Psoas muscle (tissue), 8 donors: ENCODE results near the gene CRACR2B. TPM values are rescaled to one million over a fixed set of nuclear protein-coding genes. Genes with fewer than 3 reads are reported as not detected.
A peak's percentile ranks its signal among the peaks of the same experiment; 100 is the strongest.

ENCODE experiments used
- ATAC-seq, 4 donors: fragments of 200-7000 bp; cut with Tn5 transposase; one replicate each; pipeline ENCODE4 v1.9.1; 2020; ENCODE audit warnings: moderate library complexity in 3 of 4, mild to moderate bottlenecking in 2 of 4
- DNase-seq, 2 donors: peaks; one replicate each; pipeline ENCODE4 v3.0.0-alpha.2; 2020
- H3K27ac ChIP-seq: fragments of 200-600 bp; one replicate; pipeline ENCODE4 v1.8.0; 2022
- H3K27me3 ChIP-seq, 3 donors: fragments of 200-600 bp in 1 of 3; one replicate each; pipeline versions ENCODE4 v1.6.1 to v1.8.0; 2013 to 2022; ENCODE audit warnings: low read length in 2 of 3, mild to moderate bottlenecking in 2 of 3, moderate library complexity in 1 of 3; ENCODE audit not compliant: insufficient read depth in 3 of 3
- H3K36me3 ChIP-seq, 2 donors: fragments of 200-600 bp in 1 of 2; one replicate each; pipeline versions ENCODE4 v1.6.1 to v1.8.0; 2013 to 2022; ENCODE audit warnings: low read depth in 1 of 2, mild to moderate bottlenecking in 1 of 2, moderate library complexity in 1 of 2; ENCODE audit not compliant: insufficient read depth in 1 of 2
- H3K4me1 ChIP-seq: fragments of 200-600 bp; one replicate; pipeline ENCODE4 v1.8.0; 2022
- H3K4me3 ChIP-seq: fragments of 200-600 bp; one replicate; pipeline ENCODE4 v1.8.0; 2022; ENCODE audit warnings: mild to moderate bottlenecking
- H3K9me3 ChIP-seq: fragments of 200-600 bp; one replicate; pipeline ENCODE4 v1.8.0; 2022
- CTCF ChIP-seq: fragments of 200-600 bp; IDR thresholded peaks from one replicate; pipeline ENCODE4 v1.8.0; 2022; ENCODE audit warnings: antibody characterized with exemption
- WGBS, 3 donors: extraction: QIAGEN DNeasy Blood & Tissue Kit; methylation state at CpG; one replicate each; pipeline versions ENCODE4 v1.1.6 to v1.1.7; 2013; 5-methylcytosine and 5-hydroxymethylcytosine counted together
- intact Hi-C, 2 donors: fragments of 100-400 bp; cut with DNase I; formaldehyde crosslinking; loops; one replicate each; pipeline versions ENCODE4 v1.11.0 to v1.14.2; 2022
- polyA plus RNA-seq, 3 donors: library from polyadenylated mRNA; stranded (reverse); fragments of 200-250 nt; gene quantifications; one replicate each; pipeline ENCODE4 v1.2.3, GENCODE V29; 2013
- total RNA-seq, 4 donors: library from RNA; stranded (reverse); fragmentation: NEBNext Ultra II Directional in 2 of 4; extraction: Animal tissue kit (Norgen Biotek cat#: 25700) in 2 of 4; gene quantifications; one replicate each; pipeline versions ENCODE4 v1.2.1 to v1.2.4, GENCODE V29; 2021 to 2023
- donor health status: healthy with polysubstance abuse.
- donor health status: DM: no; HTN: no; CAD: no; lungs with moderate emphysema.
- donor health status: Bipolar disorder and iron deficiency.
- donor health status: healthy.
- donor health status: DM: yes; HTN: yes; CAD: no.
- donor health status: DM: no; HTN: no; CAD: no.
- donor health status: DM: no; HTN: no; CAD: no.
- donor health status: DM: yes; HTN: yes; CAD: no.

The CRACR2B gene
- total and polyA plus RNA-seq, 7 donors, result 1.9 to 8.9 (median 2.8) TPM

- 69 to 76% (median 72%) methylated on average over 7 to 8 of the region's 8 CpGs for WGBS, 3 donors
- H3K4me3 ChIP-seq, result no peak overlapping the region
- H3K9me3 ChIP-seq, result no peaks in the 10 kb centered on the region
- peaks cover 0 to 11% (median 0%) of the 10 kb centered on the region in 3 donors for H3K27me3 ChIP-seq
- DNase-seq (no peak), ATAC-seq (no peak)
- peaks cover 33% of the 10 kb centered on the region for H3K4me1 ChIP-seq
- intact Hi-C loops, result loop anchor here (2.0 to 5.0 kb wide), 4 partner anchors 61 to 205 kb away; partner anchors contain the start of genes AP2A2 (in 1 of the 2) and CHID1 (in 1 of the 2)
- no peak for TF ChIP-seq CTCF
- H3K27ac ChIP-seq, result no peak overlapping the region
- H3K36me3 ChIP-seq, result peaks cover 0 to 2% of the 10 kb centered on the region in 2 donors
These were observed 18.3 kb downstream of the CRACR2B start for GRCh38 chr11:845872-846495.

GRCh38 chr11:846496-847098 is 18.9 kb downstream of the CRACR2B start:
- Histone ChIP-seq H3K27ac (no peak overlapping the region), H3K4me3 (no peak overlapping the region), H3K36me3 (no peaks in the 10 kb centered on the region), H3K4me1 (peaks cover 28% of the 10 kb centered on the region), H3K27me3 (peaks cover 0 to 11% (median 0%) of the 10 kb centered on the region in 3 donors), H3K9me3 (no peaks in the 10 kb centered on the region)
- TF ChIP-seq CTCF, result no peak
- DNase-seq (no peak), ATAC-seq (no peak)
- 69 to 79% (median 72%) methylated on average over 11 of the region's 11 CpGs for WGBS, 3 donors
- intact Hi-C loops, result loop anchor here (2.0 to 5.0 kb wide), 4 partner anchors 61 to 204 kb away; partner anchors contain the start of genes AP2A2 (in 1 of the 2) and CHID1 (in 1 of the 2)

- TF ChIP-seq CTCF, result no peak
- intact Hi-C loops, result loop anchor here (1.0 to 5.0 kb wide), 6 partner anchors 59 to 203 kb away; partner anchors contain the start of genes AP2A2 (in 1 of the 2) and CHID1 (in 1 of the 2)
- Histone ChIP-seq H3K9me3 (no peaks in the 10 kb centered on the region), H3K27me3 (peaks cover 0 to 11% (median 0%) of the 10 kb centered on the region in 3 donors), H3K4me3 (no peak overlapping the region), H3K4me1 (peaks cover 28% of the 10 kb centered on the region), H3K36me3 (no peaks in the 10 kb centered on the region), H3K27ac (no peak overlapping the region)
- ATAC-seq (no peak), DNase-seq (no peak)
- 82 to 90% (median 89%) methylated on average over 17 to 18 of the region's 18 CpGs for WGBS, 3 donors
These were observed 20.2 kb downstream of the CRACR2B start for GRCh38 chr11:847876-848275.

GRCh38 chr11:848380-848931 is 20.7 kb downstream of the CRACR2B start:
- DNase-seq, result no peak
- 33 to 43% (median 35%) methylated on average over 13 to 14 of the region's 14 CpGs for WGBS, 3 donors
- no peak overlapping the region for H3K27ac ChIP-seq
- H3K27me3 ChIP-seq, result peaks cover 0 to 11% (median 0%) of the 10 kb centered on the region in 3 donors
- H3K36me3 ChIP-seq, result no peaks in the 10 kb centered on the region
- no peak overlapping the region for H3K4me3 ChIP-seq
- no peaks in the 10 kb centered on the region for H3K9me3 ChIP-seq
- peak; percentile 89 for TF ChIP-seq CTCF
- peaks cover 28% of the 10 kb centered on the region for H3K4me1 ChIP-seq
- intact Hi-C loops, result loop anchor here (1.0 to 5.0 kb wide), 5 partner anchors 59 to 203 kb away; partner anchors contain the start of genes AP2A2 (in 1 of the 2) and CHID1 (in 1 of the 2)
- peak; percentile 36 to 56 (median 54) for ATAC-seq
